ENCODE results near the gene DCAF11. TPM values are rescaled to one million over a fixed set of nuclear protein-coding genes. Genes with fewer than 3 reads are reported as not detected.
A peak's percentile ranks its signal among the peaks of the same experiment; 100 is the strongest.

Gene DCAF11
- total and polyA plus RNA-seq, 2 of the 13 experiments (the other 11 are each of a cell fraction or from before 2014, with no cell fraction given) = 150 to 257 TPM

DNA sequence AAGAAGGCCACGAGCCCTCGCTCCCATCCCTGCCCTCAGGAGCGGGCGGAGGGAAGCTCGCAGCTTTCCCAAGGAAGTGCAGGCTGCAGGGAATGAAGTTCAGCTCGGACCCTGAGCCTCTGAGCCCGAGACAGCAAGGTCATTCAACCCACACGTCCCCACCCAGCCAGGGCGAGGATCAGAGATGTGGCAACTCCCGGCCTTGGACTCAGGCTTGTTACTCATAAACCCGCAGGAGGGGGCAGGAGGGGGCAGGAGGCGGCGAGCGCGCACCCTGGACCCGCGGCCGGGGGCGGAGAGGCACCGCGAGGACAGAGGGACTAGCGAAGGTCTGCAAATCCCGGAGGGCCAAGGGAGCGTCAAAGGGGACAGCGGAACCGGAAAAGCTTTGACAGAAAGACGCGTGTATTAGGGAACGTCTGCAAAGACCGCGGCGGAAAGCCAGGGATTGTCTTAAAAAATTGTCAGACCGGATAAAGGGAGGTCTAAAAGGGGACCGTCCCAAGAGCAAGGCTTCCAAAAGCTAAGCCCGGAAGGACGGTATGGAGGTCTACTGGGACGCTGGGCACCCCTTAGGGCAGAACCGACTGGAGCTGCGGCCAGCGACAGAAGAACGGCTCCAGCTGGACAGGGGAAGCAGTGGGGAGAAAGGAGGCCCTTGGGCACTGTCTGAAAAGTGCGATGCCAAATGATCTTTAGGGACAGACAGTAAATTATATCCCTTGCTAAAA lies 611 bp upstream of the DCAF11 start (continued):
- 0 out of 2 replicates have a peak, but pooled peaks have one; percentile 68 for TF ChIP-seq ZFP62 (CRISPR knock-in tag; IDR thresholded peaks at IDR 0.05)
- no peak for TF ChIP-seq CCDC6 (CRISPR knock-in tag; IDR thresholded peaks at IDR 0.05)
- TF ChIP-seq, protein P1, sequence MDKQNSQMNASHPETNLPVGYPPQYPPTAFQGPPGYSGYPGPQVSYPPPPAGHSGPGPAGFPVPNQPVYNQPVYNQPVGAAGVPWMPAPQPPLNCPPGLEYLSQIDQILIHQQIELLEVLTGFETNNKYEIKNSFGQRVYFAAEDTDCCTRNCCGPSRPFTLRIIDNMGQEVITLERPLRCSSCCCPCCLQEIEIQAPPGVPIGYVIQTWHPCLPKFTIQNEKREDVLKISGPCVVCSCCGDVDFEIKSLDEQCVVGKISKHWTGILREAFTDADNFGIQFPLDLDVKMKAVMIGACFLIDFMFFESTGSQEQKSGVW (CRISPR knock-in tag; IDR thresholded peaks at IDR 0.05; ENCODE audit: borderline replicate concordance) = no peak
- peak; percentile 97 for TF ChIP-seq SKI (IDR thresholded peaks at IDR 0.05; ENCODE audit: partially characterized antibody)
- TF ChIP-seq ZNF382 (CRISPR knock-in tag; IDR thresholded peaks at IDR 0.05; ENCODE audit: borderline replicate concordance) = no peak
- TF ChIP-seq FOXM1 (CRISPR knock-in tag; IDR thresholded peaks at IDR 0.05) = peak; percentile 65; the same call in 1 of the 2 replicates
- TF ChIP-seq PITX1 (CRISPR knock-in tag; IDR thresholded peaks at IDR 0.05) = peak; percentile 99
- TF ChIP-seq NCOA1 (CRISPR knock-in tag; IDR thresholded peaks at IDR 0.05) = peak; percentile 99
- peak; percentile 97 for TF ChIP-seq ARID2 (CRISPR knock-in tag; IDR thresholded peaks at IDR 0.05; ENCODE audit: borderline replicate concordance)
- peak; percentile 93 for TF ChIP-seq SIX4 (CRISPR knock-in tag; IDR thresholded peaks at IDR 0.05)
- TF ChIP-seq, protein P2, sequence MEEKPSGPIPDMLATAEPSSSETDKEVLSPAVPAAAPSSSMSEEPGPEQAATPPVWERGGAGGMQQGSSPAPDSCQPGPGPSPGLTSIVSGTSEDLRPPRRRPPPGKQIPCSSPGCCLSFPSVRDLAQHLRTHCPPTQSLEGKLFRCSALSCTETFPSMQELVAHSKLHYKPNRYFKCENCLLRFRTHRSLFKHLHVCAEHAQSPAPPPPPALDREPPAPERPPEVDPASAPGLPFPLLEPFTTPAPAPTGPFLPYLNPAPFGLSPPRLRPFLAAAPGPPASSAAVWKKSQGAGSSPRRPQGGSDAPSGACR (CRISPR knock-in tag; IDR thresholded peaks at IDR 0.05) = peak; percentile 100
- TF ChIP-seq ZNF543 (CRISPR knock-in tag; IDR thresholded peaks at IDR 0.05) = peak; percentile 99
- peak; percentile 94 for TF ChIP-seq ZNF335 (CRISPR knock-in tag; IDR thresholded peaks at IDR 0.05)
- TF ChIP-seq REPIN1 (CRISPR knock-in tag; IDR thresholded peaks at IDR 0.05; ENCODE audit: borderline replicate concordance, low read depth) = peak; percentile 100
- TF ChIP-seq TBL1XR1 (IDR thresholded peaks at IDR 0.05; ENCODE audit: borderline replicate concordance, low read length, partially characterized antibody) = peak; percentile 95
- peak; percentile 99 for TF ChIP-seq MED1 (CRISPR knock-in tag; IDR thresholded peaks at IDR 0.05)
- TF ChIP-seq, protein P3, sequence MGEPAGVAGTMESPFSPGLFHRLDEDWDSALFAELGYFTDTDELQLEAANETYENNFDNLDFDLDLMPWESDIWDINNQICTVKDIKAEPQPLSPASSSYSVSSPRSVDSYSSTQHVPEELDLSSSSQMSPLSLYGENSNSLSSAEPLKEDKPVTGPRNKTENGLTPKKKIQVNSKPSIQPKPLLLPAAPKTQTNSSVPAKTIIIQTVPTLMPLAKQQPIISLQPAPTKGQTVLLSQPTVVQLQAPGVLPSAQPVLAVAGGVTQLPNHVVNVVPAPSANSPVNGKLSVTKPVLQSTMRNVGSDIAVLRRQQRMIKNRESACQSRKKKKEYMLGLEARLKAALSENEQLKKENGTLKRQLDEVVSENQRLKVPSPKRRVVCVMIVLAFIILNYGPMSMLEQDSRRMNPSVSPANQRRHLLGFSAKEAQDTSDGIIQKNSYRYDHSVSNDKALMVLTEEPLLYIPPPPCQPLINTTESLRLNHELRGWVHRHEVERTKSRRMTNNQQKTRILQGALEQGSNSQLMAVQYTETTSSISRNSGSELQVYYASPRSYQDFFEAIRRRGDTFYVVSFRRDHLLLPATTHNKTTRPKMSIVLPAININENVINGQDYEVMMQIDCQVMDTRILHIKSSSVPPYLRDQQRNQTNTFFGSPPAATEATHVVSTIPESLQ (CRISPR knock-in tag; conservative IDR thresholded peaks at IDR 0.05) = peak; percentile 81
- TF ChIP-seq, protein P4, sequence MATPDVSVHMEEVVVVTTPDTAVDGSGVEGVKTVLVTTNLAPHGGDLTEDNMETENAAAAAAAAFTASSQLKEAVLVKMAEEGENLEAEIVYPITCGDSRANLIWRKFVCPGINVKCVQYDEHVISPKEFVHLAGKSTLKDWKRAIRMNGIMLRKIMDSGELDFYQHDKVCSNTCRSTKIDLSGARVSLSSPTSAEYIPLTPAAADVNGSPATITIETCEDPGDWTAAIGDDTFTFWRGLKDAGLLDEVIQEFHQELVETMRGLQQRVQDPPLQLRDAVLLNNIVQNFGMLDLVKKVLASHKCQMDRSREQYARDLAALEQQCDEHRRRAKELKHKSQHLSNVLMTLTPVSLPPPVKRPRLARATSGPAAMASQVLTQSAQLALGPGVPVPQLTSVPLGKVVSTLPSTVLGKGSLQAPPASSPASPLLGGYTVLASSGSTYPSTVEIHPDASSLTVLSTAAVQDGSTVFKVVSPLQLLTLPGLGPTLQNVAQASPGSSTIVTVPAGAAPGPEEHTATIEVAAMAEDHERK (CRISPR knock-in tag; IDR thresholded peaks at IDR 0.05; ENCODE audit: low read depth) = no peak
- TF ChIP-seq, protein P5, sequence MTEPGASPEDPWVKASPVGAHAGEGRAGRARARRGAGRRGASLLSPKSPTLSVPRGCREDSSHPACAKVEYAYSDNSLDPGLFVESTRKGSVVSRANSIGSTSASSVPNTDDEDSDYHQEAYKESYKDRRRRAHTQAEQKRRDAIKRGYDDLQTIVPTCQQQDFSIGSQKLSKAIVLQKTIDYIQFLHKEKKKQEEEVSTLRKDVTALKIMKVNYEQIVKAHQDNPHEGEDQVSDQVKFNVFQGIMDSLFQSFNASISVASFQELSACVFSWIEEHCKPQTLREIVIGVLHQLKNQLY (CRISPR knock-in tag; IDR thresholded peaks at IDR 0.05) = peak; percentile 96
- peak; percentile 83; the same call in 1 of the 2 replicates for TF ChIP-seq ZNF329 (CRISPR knock-in tag; IDR thresholded peaks at IDR 0.05; ENCODE audit: low read depth)
- TF ChIP-seq RORA (CRISPR knock-in tag; IDR thresholded peaks at IDR 0.05) = no peak
